DMS 273 treated with DMSO at 0.1 percent for 48 hours (cell line): ENCODE results near the gene GPR146.
A peak's percentile ranks its signal among the peaks of the same experiment; 100 is the strongest.
"Not testable (repeated sequence)": the region's sequence is repeated elsewhere in the genome, so short reads cannot be mapped to it uniquely, and the experiment has no call there.

Experiments used
- DNase-seq: peaks from one replicate; lab custom pipeline; 2025; lab: John Stamatoyannopoulos, UW

GPR146 gene

GRCh38 chr7:1058311-1058710, 14.0 kb downstream of the GPR146 start:
- no peak for DNase-seq

- DNase-seq = no peak
These were observed 14.5 kb downstream of the GPR146 start for GRCh38 chr7:1058821-1059199.

- DNase-seq = no peak
These were observed 15.1 kb downstream of the GPR146 start for GRCh38 chr7:1059200-1060091.

- no peak for DNase-seq
These were observed 16.1 kb downstream of the GPR146 start for GRCh38 chr7:1060315-1061072.

GRCh38 chr7:1061180-1061579, 16.8 kb downstream of the GPR146 start:
- no peak for DNase-seq

GRCh38 chr7:1062296-1063294, 18.2 kb downstream of the GPR146 start:
- DNase-seq = no peak

- DNase-seq = no peak
These were observed 19.0 kb downstream of the GPR146 start for GRCh38 chr7:1063361-1063760.

- DNase-seq = no peak
These were observed 20.2 kb downstream of the GPR146 start for GRCh38 chr7:1064581-1064980.

- no peak for DNase-seq
These were observed 20.9 kb downstream of the GPR146 start for GRCh38 chr7:1065263-1065584.

- DNase-seq = peak; percentile 57
These were observed 21.4 kb downstream of the GPR146 start for GRCh38 chr7:1065585-1066241.

- DNase-seq = no peak
These were observed 21.9 kb downstream of the GPR146 start for GRCh38 chr7:1066242-1066588.

- DNase-seq = no peak
These were observed 23.7 kb downstream of the GPR146 start for GRCh38 chr7:1068013-1068412.

- DNase-seq = no peak
These were observed 24.3 kb downstream of the GPR146 start for GRCh38 chr7:1068619-1069018.

GRCh38 chr7:1070544-1071011, 26.2 kb downstream of the GPR146 start:
- no peak for DNase-seq

GRCh38 chr7:1071731-1072254, 27.4 kb downstream of the GPR146 start:
- DNase-seq = no peak

GRCh38 chr7:1073142-1073977, 29.0 kb downstream of the GPR146 start:
- no peak for DNase-seq

- not testable (repeated sequence) for DNase-seq
These were observed 29.7 kb downstream of the GPR146 start for GRCh38 chr7:1074018-1074417.

GRCh38 chr7:1074593-1075431, 30.5 kb downstream of the GPR146 start:
- DNase-seq = no peak
